ENCODE results near the gene SDHD. TPM values are rescaled to one million over a fixed set of nuclear protein-coding genes. Genes with fewer than 3 reads are reported as not detected.

SDHD gene
- total RNA-seq, 1 experiment from 2014 or later, result 79.6 TPM

- no peak overlapping the region for H3K4me3 Mint-ChIP-seq
- H3K79me2 ChIP-seq (ENCODE audit: insufficient read depth, low read length), result no peaks in the 10 kb centered on the region
Measured at GRCh38 chr11:112037527-112037926, 49.1 kb upstream of the SDHD start.

More at GRCh38 chr11:112037527-112037926, 49.1 kb upstream of the SDHD start:
- DNase-seq, result no peak
- Histone ChIP-seq H3K79me1 (ENCODE audit: insufficient read depth, low read depth, low read length, poor library complexity, severe bottlenecking) (no peaks in the 10 kb centered on the region), H2AK5ac (ENCODE audit: insufficient read length, low read length) (no peak overlapping the region), H3K4me2 (ENCODE audit: insufficient read depth, insufficient read length, low read length) (no peak overlapping the region), H4K20me1 (ENCODE audit: control insufficient read depth, insufficient read depth, insufficient read length) (no peaks in the 10 kb centered on the region), H3T11ph (ENCODE audit: low read length) (no peak overlapping the region), H4K8ac (replicated peaks; ENCODE audit: insufficient read length, low read depth, low read length) (no peak overlapping the region), H4K5ac (ENCODE audit: insufficient read length, low read depth, low read length) (no peak overlapping the region), H3K14ac (ENCODE audit: insufficient read depth, low read length) (no peak overlapping the region), H2BK12ac (ENCODE audit: insufficient read length, low read depth, low read length) (no peak overlapping the region), H2BK120ac (ENCODE audit: low read depth, low read length, poor library complexity, severe bottlenecking) (no peak overlapping the region), H3K9me3 (ENCODE audit: control insufficient read depth, low read depth, low read length) (no peaks in the 10 kb centered on the region), H3K18ac (ENCODE audit: insufficient read length, low read depth, low read length) (no peak overlapping the region), H3K23me2 (ENCODE audit: insufficient read length, low read depth, low read length, poor library complexity, severe bottlenecking) (no peaks in the 10 kb centered on the region), H2BK20ac (ENCODE audit: low read depth, low read length, poor library complexity, severe bottlenecking) (no peak overlapping the region), H3K23ac (ENCODE audit: insufficient read length, low read depth, low read length) (no peak overlapping the region), H3K9ac (ENCODE audit: extremely low read depth, insufficient read length, low read length) (no peak overlapping the region), H2AFZ (ENCODE audit: low read length) (no peak overlapping the region), H3K4me1 (ENCODE audit: insufficient read depth, low read length) (no peaks in the 10 kb centered on the region), H2BK5ac (ENCODE audit: insufficient read length, low read length) (no peak overlapping the region), H3K56ac (ENCODE audit: insufficient read length, low read depth, low read length) (no peak overlapping the region), H4K91ac (ENCODE audit: insufficient read length, low read depth, low read length) (no peak overlapping the region), H3K27me3 (ENCODE audit: insufficient read depth, low read length) (no peaks in the 10 kb centered on the region), H3K4ac (ENCODE audit: low read depth, low read length) (no peak overlapping the region), H2BK15ac (ENCODE audit: low read depth, low read length) (no peak overlapping the region), H3K27ac (ENCODE audit: insufficient read length, low read depth, low read length) (no peak overlapping the region)
- Mint-ChIP-seq H3K4me1 (no peaks in the 10 kb centered on the region), H3K36me3 (ENCODE audit: insufficient read depth in 1 of 3, low read depth in 3 of 3) (peaks cover 26 to 73% (median 72%) of the 10 kb centered on the region in 3 experiments; a peak in 6 of 7 replicates), H3K9me3 (no peaks in the 10 kb centered on the region), H3K27me3 (ENCODE audit: low read depth) (no peaks in the 10 kb centered on the region), H3K27ac (no peak overlapping the region)
- no peak for TF ChIP-seq CTCF (conservative IDR thresholded peaks at IDR 0.05)
